ENCODE results near the gene PUM1. TPM values are rescaled to one million over a fixed set of nuclear protein-coding genes. Genes with fewer than 3 reads are reported as not detected.
A peak's percentile ranks its signal among the peaks of the same experiment; 100 is the strongest.

Gene PUM1
- total and polyA plus RNA-seq, 10 donors: 14.9 to 122 (median 82.5) TPM

DNA sequence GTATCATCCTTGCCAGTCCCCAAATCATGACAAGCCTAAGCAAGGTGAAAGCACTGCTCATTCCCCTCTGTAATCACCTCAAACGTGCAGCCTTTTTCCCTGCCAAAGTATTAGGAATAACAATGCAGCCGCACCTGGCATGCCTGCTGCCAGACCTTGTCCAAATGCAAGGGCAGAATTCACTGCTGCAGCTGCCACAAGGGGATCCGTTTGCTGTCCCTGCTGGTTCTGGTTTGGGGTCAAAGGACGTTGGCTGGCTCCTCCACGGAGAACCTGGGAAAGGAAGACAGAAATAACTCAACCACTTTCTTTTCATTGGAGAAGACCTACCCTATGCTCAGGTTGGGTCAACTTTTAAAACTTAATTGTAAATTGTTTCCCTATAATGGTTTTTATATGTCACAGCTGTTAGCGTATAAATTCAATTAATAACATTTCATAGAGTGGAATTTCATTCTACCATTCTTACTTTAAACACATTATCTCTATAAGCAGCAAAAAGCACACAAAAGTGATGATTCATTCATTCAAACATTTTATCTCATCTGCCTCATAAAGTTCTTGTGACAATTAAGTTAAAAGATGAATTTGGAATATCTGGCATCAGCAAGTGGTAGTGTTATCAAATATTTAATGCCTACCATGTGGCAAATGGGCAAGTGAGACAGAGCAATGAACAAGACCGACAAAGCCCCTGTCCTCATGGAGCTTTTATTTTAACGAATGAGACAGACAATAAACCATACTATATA lies 97.1 kb downstream of the PUM1 start:
- WGBS, 5 donors: 86 to 95% (median 92%) methylated on average over 8 of the region's 8 CpGs
- H3K27ac ChIP-seq: no peak overlapping the region
- no peaks in the 10 kb centered on the region for H3K27me3 ChIP-seq (replicated peaks in 1 of 7)
- no peak overlapping the region for H3K4me3 ChIP-seq
- peaks cover 0 to 91% (median 64%) of the 10 kb centered on the region in 6 donors for H3K36me3 ChIP-seq
- H3K4me1 ChIP-seq: peaks cover 0 to 54% (median 30%) of the 10 kb centered on the region in 6 donors
- DNase-seq: no peak
- no peaks in the 10 kb centered on the region for H3K9me3 ChIP-seq
- no peak for TF ChIP-seq POLR2A (IDR thresholded peaks at IDR 0.05)
- intact Hi-C loops (cut with DNase I; ENCODE audit: low total_unique reads): no loop called here

DNA sequence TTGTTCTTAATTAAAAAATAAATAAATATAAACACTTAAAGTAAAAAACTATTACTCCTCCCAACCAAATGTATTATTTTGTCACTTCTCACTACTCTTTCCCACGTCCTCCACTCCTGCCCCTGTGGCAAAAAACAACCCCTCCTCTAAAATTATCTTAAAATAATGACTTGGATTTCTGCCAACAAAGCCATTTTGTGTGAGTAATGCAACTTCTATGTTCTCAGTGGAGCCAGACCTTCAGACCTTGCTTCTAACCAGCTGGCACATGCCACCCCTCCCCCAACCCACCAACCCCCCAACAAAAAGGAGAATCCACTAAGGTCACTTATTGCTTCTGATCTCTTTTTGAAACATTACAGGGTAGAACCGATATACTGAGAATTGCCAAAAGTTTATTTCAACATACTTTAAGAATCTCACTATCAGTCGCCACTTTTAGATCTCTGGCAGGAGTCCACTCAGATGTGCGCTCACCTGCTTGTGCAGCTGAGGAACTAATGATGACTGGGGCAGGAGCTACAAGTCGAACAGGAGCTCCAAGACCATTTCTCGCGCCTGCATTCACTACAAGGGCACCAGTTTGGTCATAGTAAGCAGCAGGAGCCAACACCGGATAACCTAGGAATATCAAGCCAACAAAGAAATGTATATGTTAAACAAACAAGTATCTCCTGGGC lies 98.7 kb downstream of the PUM1 start:
- TF ChIP-seq POLR2A (IDR thresholded peaks at IDR 0.05) (no peak), POLR2AphosphoS5 (IDR thresholded peaks at IDR 0.05) (no peak)
- TF ChIP-seq, protein P1, sequence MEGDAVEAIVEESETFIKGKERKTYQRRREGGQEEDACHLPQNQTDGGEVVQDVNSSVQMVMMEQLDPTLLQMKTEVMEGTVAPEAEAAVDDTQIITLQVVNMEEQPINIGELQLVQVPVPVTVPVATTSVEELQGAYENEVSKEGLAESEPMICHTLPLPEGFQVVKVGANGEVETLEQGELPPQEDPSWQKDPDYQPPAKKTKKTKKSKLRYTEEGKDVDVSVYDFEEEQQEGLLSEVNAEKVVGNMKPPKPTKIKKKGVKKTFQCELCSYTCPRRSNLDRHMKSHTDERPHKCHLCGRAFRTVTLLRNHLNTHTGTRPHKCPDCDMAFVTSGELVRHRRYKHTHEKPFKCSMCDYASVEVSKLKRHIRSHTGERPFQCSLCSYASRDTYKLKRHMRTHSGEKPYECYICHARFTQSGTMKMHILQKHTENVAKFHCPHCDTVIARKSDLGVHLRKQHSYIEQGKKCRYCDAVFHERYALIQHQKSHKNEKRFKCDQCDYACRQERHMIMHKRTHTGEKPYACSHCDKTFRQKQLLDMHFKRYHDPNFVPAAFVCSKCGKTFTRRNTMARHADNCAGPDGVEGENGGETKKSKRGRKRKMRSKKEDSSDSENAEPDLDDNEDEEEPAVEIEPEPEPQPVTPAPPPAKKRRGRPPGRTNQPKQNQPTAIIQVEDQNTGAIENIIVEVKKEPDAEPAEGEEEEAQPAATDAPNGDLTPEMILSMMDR (IDR thresholded peaks at IDR 0.05 in 8 of 11, conservative IDR thresholded peaks at IDR 0.05 in 3 of 11): no peak
- Histone ChIP-seq H3K4me1 (peaks cover 0 to 52% (median 28%) of the 10 kb centered on the region in 6 donors), H3K9me3 (no peaks in the 10 kb centered on the region), H3K27ac (peak overlapping the region in 4 of 8 donors; percentile 9 to 39 (median 14)), H3K4me3 (no peak overlapping the region), H3K36me3 (peaks cover 0 to 95% (median 76%) of the 10 kb centered on the region in 6 donors), H3K27me3 (replicated peaks in 1 of 7) (no peaks in the 10 kb centered on the region)
- 82 to 90% (median 90%) methylated on average over 8 of the region's 8 CpGs for WGBS, 5 donors
- intact Hi-C loops (cut with DNase I; ENCODE audit: low total_unique reads): no loop called here
- no peak for DNase-seq

DNA sequence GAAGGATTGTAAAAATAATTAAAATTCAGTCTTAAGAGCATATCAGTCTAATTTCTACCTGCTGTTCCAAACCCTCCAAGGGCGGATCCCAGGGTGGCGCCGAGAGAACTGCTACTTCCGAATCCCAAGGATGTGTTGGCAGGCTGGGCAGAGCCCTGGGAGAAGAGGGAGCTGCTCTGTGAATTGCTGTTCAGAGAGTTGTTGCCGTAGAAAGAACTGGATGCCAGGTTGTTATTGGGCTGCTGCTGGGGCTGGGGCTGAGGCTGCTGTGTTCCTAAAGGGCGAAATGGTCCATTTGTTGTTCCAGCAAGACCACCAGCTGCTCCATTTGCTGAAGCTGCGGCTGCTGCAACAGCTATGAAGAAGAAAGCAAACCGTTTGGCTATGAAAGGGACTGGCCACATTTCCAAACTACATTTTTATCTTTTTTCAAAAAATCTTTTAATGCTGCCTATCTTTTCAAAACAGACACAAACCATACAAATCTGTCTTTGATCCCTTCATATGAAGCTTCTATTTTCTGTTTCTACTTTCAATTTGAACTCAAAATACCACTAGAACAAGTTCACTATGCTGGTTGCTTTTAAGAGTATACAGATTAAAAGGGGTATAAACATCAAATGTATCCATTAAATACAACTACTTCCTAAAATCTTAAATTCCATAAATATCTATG lies 99.5 kb downstream of the PUM1 start:
- no peaks in the 10 kb centered on the region for H3K9me3 ChIP-seq
- peaks cover 0 to 97% (median 80%) of the 10 kb centered on the region in 6 donors for H3K36me3 ChIP-seq
- H3K4me1 ChIP-seq: peaks cover 0 to 45% (median 23%) of the 10 kb centered on the region in 6 donors
- 76 to 90% (median 89%) methylated on average over 8 of the region's 8 CpGs for WGBS, 5 donors
- no peak for DNase-seq
- no peak for TF ChIP-seq POLR2A (IDR thresholded peaks at IDR 0.05)
- TF ChIP-seq, protein P1 (IDR thresholded peaks at IDR 0.05 in 8 of 11, conservative IDR thresholded peaks at IDR 0.05 in 3 of 11): no peak
- TF ChIP-seq POLR2AphosphoS5 (IDR thresholded peaks at IDR 0.05): no peak
- intact Hi-C loops (cut with DNase I; ENCODE audit: low total_unique reads): no loop called here
- H3K27me3 ChIP-seq (replicated peaks in 1 of 7): no peaks in the 10 kb centered on the region
- peak overlapping the region in 3 of 8 donors; percentile 9 to 39 (median 18) for H3K27ac ChIP-seq
- no peak overlapping the region for H3K4me3 ChIP-seq

DNA sequence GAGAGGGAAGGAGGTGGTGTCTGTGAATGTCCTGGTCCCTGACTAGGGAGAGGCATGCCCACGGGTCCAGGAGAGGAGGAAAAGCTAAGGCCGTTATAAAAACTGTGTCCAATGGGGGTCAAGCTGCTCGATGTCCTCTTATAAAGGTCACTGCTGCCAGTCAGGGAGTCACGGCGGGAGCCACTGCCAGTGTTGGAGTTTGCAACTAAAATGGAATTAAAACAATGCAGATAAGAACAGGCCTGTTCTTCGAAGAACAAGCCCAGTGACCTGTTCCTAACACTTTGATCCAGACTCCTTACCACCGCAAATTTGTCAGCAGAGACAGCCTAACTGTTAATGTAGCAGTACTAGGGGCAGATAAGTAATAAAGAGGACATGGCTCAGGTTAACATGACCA lies 100.8 kb downstream of the PUM1 start:
- DNase-seq: no peak
- intact Hi-C loops (cut with DNase I; ENCODE audit: low total_unique reads): no loop called here
- Histone ChIP-seq H3K36me3 (peaks cover 0 to 100% (median 84%) of the 10 kb centered on the region in 6 donors), H3K4me3 (no peak overlapping the region), H3K27me3 (replicated peaks in 1 of 7) (no peaks in the 10 kb centered on the region), H3K4me1 (peaks cover 0 to 39% (median 14%) of the 10 kb centered on the region in 6 donors), H3K27ac (peak overlapping the region in 1 of 8 donors; percentile 18), H3K9me3 (no peaks in the 10 kb centered on the region)
- TF ChIP-seq POLR2AphosphoS5 (IDR thresholded peaks at IDR 0.05): no peak
- TF ChIP-seq POLR2A (IDR thresholded peaks at IDR 0.05): no peak
- TF ChIP-seq, protein P1 (IDR thresholded peaks at IDR 0.05 in 8 of 11, conservative IDR thresholded peaks at IDR 0.05 in 3 of 11): no peak
- 82 to 93% (median 87%) methylated on average over 7 of the region's 7 CpGs for WGBS, 5 donors
